ENCODE data around the gene AP5S1. TPM values are rescaled to one million over a fixed set of nuclear protein-coding genes. Genes with fewer than 3 reads are reported as not detected.

The AP5S1 gene
- total and polyA plus RNA-seq, 2 of the 13 experiments (the other 11 are each of a cell fraction or from before 2014, with no cell fraction given), result 7.9 to 23.2 TPM

DNA sequence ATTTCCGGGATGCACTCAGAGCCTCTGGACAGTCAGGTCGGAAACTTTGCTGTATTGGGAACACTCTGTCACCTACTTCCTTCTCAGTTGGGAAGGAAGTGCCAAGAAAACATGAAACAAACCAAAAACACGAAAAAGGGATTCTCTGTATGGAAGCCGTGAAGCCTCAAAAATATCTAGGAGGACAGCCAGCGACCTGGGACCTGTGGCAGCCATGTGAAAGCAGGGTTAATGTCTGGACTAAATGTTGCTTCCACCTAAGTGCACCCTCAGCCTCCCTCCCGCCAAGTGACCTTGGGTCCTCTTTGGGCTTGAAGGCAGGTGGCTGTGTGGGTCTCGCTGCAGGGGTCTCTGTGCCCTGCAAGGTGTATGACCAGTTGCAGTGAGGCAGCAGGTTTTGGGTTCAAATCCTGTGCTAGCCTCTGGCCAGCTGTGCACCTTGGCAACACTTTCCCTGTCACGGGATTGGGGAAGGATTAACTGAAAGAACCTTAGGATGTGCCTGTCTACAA lies 27.1 kb downstream of the AP5S1 start (continued):
- TF ChIP-seq AGO2 (optimal IDR thresholded peaks at IDR 0.05; ENCODE audit: low read depth, low read length), result no peak
- TF ChIP-seq POGZ (CRISPR knock-in tag; IDR thresholded peaks at IDR 0.05), result no peak
- no peak for TF ChIP-seq REPIN1 (CRISPR knock-in tag; IDR thresholded peaks at IDR 0.05; ENCODE audit: borderline replicate concordance, low read depth)
- TF ChIP-seq FOSL2 (CRISPR knock-in tag; IDR thresholded peaks at IDR 0.05), result no peak
- TF ChIP-seq ZMYM4 (CRISPR knock-in tag; IDR thresholded peaks at IDR 0.05), result no peak
- TF ChIP-seq ZMAT3 (CRISPR knock-in tag; conservative IDR thresholded peaks at IDR 0.05), result 0 out of 2 replicates have a peak, but pooled peaks have one; percentile 1
- TF ChIP-seq EP300 (IDR thresholded peaks at IDR 0.05; ENCODE audit: low read depth in 2 of 2, low read length in 2 of 2), result no peak; a peak in 1 of 4 replicates
- no peak; the same call in 1 of the 2 replicates for TF ChIP-seq EP300 (CRISPR knock-in tag; IDR thresholded peaks at IDR 0.05; ENCODE audit: borderline replicate concordance)
- TF ChIP-seq SOX6 (IDR thresholded peaks at IDR 0.05), result no peak
- no peak for TF ChIP-seq SOX6 (CRISPR knock-in tag; IDR thresholded peaks at IDR 0.05)
- no peak for TF ChIP-seq ZNF792 (CRISPR knock-in tag; IDR thresholded peaks at IDR 0.05)
- no peak; the same call in 1 of the 2 replicates for TF ChIP-seq ZNF652 (CRISPR knock-in tag; IDR thresholded peaks at IDR 0.05; ENCODE audit: borderline replicate concordance, low read depth)
- no peak for TF ChIP-seq PHF21A (CRISPR knock-in tag; IDR thresholded peaks at IDR 0.05)
- TF ChIP-seq, protein P1, sequence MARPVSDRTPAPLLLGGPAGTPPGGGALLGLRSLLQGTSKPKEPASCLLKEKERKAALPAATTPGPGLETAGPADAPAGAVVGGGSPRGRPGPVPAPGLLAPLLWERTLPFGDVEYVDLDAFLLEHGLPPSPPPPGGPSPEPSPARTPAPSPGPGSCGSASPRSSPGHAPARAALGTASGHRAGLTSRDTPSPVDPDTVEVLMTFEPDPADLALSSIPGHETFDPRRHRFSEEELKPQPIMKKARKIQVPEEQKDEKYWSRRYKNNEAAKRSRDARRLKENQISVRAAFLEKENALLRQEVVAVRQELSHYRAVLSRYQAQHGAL (CRISPR knock-in tag; IDR thresholded peaks at IDR 0.05; ENCODE audit: not compliant biosample characterization), result no peak
- TF ChIP-seq PITX1 (CRISPR knock-in tag; IDR thresholded peaks at IDR 0.05), result no peak
- TF ChIP-seq TGIF2 (CRISPR knock-in tag; IDR thresholded peaks at IDR 0.05), result no peak; the same call in 1 of the 2 replicates
- no peak for TF ChIP-seq ZNF263 (CRISPR knock-in tag; IDR thresholded peaks at IDR 0.05)
- TF ChIP-seq CBFB (CRISPR knock-in tag; IDR thresholded peaks at IDR 0.05), result no peak
- TF ChIP-seq ADNP (CRISPR knock-in tag; IDR thresholded peaks at IDR 0.05), result no peak
- TF ChIP-seq, protein P2, sequence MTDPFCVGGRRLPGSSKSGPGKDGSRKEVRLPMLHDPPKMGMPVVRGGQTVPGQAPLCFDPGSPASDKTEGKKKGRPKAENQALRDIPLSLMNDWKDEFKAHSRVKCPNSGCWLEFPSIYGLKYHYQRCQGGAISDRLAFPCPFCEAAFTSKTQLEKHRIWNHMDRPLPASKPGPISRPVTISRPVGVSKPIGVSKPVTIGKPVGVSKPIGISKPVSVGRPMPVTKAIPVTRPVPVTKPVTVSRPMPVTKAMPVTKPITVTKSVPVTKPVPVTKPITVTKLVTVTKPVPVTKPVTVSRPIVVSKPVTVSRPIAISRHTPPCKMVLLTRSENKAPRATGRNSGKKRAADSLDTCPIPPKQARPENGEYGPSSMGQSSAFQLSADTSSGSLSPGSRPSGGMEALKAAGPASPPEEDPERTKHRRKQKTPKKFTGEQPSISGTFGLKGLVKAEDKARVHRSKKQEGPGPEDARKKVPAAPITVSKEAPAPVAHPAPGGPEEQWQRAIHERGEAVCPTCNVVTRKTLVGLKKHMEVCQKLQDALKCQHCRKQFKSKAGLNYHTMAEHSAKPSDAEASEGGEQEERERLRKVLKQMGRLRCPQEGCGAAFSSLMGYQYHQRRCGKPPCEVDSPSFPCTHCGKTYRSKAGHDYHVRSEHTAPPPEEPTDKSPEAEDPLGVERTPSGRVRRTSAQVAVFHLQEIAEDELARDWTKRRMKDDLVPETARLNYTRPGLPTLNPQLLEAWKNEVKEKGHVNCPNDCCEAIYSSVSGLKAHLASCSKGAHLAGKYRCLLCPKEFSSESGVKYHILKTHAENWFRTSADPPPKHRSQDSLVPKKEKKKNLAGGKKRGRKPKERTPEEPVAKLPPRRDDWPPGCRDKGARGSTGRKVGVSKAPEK (CRISPR knock-in tag; IDR thresholded peaks at IDR 0.05; ENCODE audit: borderline replicate concordance), result 0 out of 2 replicates have a peak, but pooled peaks have one; percentile 30
- TF ChIP-seq ZNF329 (CRISPR knock-in tag; IDR thresholded peaks at IDR 0.05; ENCODE audit: low read depth), result no peak
- no peak for TF ChIP-seq ZFAT (CRISPR knock-in tag; conservative IDR thresholded peaks at IDR 0.05)
- no peak for TF ChIP-seq MED1 (CRISPR knock-in tag; IDR thresholded peaks at IDR 0.05)
- TF ChIP-seq NR2F6 (IDR thresholded peaks at IDR 0.05), result no peak
- TF ChIP-seq NR2F6 (CRISPR knock-in tag; IDR thresholded peaks at IDR 0.05), result no peak
- TF ChIP-seq, protein P3, sequence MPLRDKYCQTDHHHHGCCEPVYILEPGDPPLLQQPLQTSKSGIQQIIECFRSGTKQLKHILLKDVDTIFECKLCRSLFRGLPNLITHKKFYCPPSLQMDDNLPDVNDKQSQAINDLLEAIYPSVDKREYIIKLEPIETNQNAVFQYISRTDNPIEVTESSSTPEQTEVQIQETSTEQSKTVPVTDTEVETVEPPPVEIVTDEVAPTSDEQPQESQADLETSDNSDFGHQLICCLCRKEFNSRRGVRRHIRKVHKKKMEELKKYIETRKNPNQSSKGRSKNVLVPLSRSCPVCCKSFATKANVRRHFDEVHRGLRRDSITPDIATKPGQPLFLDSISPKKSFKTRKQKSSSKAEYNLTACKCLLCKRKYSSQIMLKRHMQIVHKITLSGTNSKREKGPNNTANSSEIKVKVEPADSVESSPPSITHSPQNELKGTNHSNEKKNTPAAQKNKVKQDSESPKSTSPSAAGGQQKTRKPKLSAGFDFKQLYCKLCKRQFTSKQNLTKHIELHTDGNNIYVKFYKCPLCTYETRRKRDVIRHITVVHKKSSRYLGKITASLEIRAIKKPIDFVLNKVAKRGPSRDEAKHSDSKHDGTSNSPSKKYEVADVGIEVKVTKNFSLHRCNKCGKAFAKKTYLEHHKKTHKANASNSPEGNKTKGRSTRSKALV (CRISPR knock-in tag; IDR thresholded peaks at IDR 0.05), result no peak

Data from HepG2 (cell line).